Measurements from ENCODE around the gene PRKAR1B.

Gene PRKAR1B

GRCh38 chr7:566100-566499 lies 161.0 kb downstream of the PRKAR1B start:
- Histone ChIP-seq H3K9ac (ENCODE audit: low read length) (no peak overlapping the region), H3K36me3 (ENCODE audit: control insufficient read depth, insufficient read depth, low read length, severe bottlenecking) (no peaks in the 10 kb centered on the region), H3K9me3 (ENCODE audit: control insufficient read depth, low read length) (no peaks in the 10 kb centered on the region), H3K4me1 (ENCODE audit: control insufficient read depth, insufficient read depth, low read length) (peaks cover 4% of the 10 kb centered on the region), H3K27me3 (replicated peaks; ENCODE audit: control insufficient read depth, insufficient read depth, low read length) (no peaks in the 10 kb centered on the region), H3K4me3 (ENCODE audit: low read length) (no peak overlapping the region)
- no peak for DNase-seq (ENCODE audit: low read depth)

- no peak for DNase-seq (ENCODE audit: low read depth)
- no peaks in the 10 kb centered on the region for H3K27me3 ChIP-seq (replicated peaks; ENCODE audit: control insufficient read depth, insufficient read depth, low read length)
- no peaks in the 10 kb centered on the region for H3K9me3 ChIP-seq (ENCODE audit: control insufficient read depth, low read length)
- H3K4me3 ChIP-seq (ENCODE audit: low read length) = no peak overlapping the region
- H3K36me3 ChIP-seq (ENCODE audit: control insufficient read depth, insufficient read depth, low read length, severe bottlenecking) = no peaks in the 10 kb centered on the region
- H3K9ac ChIP-seq (ENCODE audit: low read length) = no peak overlapping the region
- peaks cover 4% of the 10 kb centered on the region for H3K4me1 ChIP-seq (ENCODE audit: control insufficient read depth, insufficient read depth, low read length)
Measured at GRCh38 chr7:564176-564865, 162.8 kb downstream of the PRKAR1B start.

GRCh38 chr7:563629-564170 lies 163.4 kb downstream of the PRKAR1B start:
- Histone ChIP-seq H3K4me3 (ENCODE audit: low read length) (no peak overlapping the region), H3K27me3 (replicated peaks; ENCODE audit: control insufficient read depth, insufficient read depth, low read length) (no peaks in the 10 kb centered on the region), H3K4me1 (ENCODE audit: control insufficient read depth, insufficient read depth, low read length) (peaks cover 4% of the 10 kb centered on the region), H3K9me3 (ENCODE audit: control insufficient read depth, low read length) (no peaks in the 10 kb centered on the region), H3K36me3 (ENCODE audit: control insufficient read depth, insufficient read depth, low read length, severe bottlenecking) (no peaks in the 10 kb centered on the region), H3K9ac (ENCODE audit: low read length) (no peak overlapping the region)
- DNase-seq (ENCODE audit: low read depth) = no peak

GRCh38 chr7:562789-563628 lies 164.1 kb downstream of the PRKAR1B start:
- no peak for DNase-seq (ENCODE audit: low read depth)
- no peaks in the 10 kb centered on the region for H3K36me3 ChIP-seq (ENCODE audit: control insufficient read depth, insufficient read depth, low read length, severe bottlenecking)
- H3K4me1 ChIP-seq (ENCODE audit: control insufficient read depth, insufficient read depth, low read length) = no peaks in the 10 kb centered on the region
- no peaks in the 10 kb centered on the region for H3K9me3 ChIP-seq (ENCODE audit: control insufficient read depth, low read length)
- no peak overlapping the region for H3K4me3 ChIP-seq (ENCODE audit: low read length)
- H3K9ac ChIP-seq (ENCODE audit: low read length) = no peak overlapping the region
- no peaks in the 10 kb centered on the region for H3K27me3 ChIP-seq (replicated peaks; ENCODE audit: control insufficient read depth, insufficient read depth, low read length)

- H3K36me3 ChIP-seq (ENCODE audit: control insufficient read depth, insufficient read depth, low read length, severe bottlenecking) = no peaks in the 10 kb centered on the region
- no peaks in the 10 kb centered on the region for H3K4me1 ChIP-seq (ENCODE audit: control insufficient read depth, insufficient read depth, low read length)
- H3K9me3 ChIP-seq (ENCODE audit: control insufficient read depth, low read length) = peaks cover under 1% of the 10 kb centered on the region
- H3K4me3 ChIP-seq (ENCODE audit: low read length) = no peak overlapping the region
- no peak overlapping the region for H3K9ac ChIP-seq (ENCODE audit: low read length)
- H3K27me3 ChIP-seq (replicated peaks; ENCODE audit: control insufficient read depth, insufficient read depth, low read length) = no peaks in the 10 kb centered on the region
- no peak for DNase-seq (ENCODE audit: low read depth)
Measured at GRCh38 chr7:562374-562675, 164.8 kb downstream of the PRKAR1B start.

- no peaks in the 10 kb centered on the region for H3K4me1 ChIP-seq (ENCODE audit: control insufficient read depth, insufficient read depth, low read length)
- H3K27me3 ChIP-seq (replicated peaks; ENCODE audit: control insufficient read depth, insufficient read depth, low read length) = peaks cover 3% of the 10 kb centered on the region
- H3K36me3 ChIP-seq (ENCODE audit: control insufficient read depth, insufficient read depth, low read length, severe bottlenecking) = no peaks in the 10 kb centered on the region
- H3K4me3 ChIP-seq (ENCODE audit: low read length) = no peak overlapping the region
- peaks cover 3% of the 10 kb centered on the region for H3K9me3 ChIP-seq (ENCODE audit: control insufficient read depth, low read length)
- DNase-seq (ENCODE audit: low read depth) = no peak
- H3K9ac ChIP-seq (ENCODE audit: low read length) = no peak overlapping the region
Measured at GRCh38 chr7:561631-562373, 165.3 kb downstream of the PRKAR1B start.

GRCh38 chr7:560966-561630 lies 166.0 kb downstream of the PRKAR1B start:
- H3K4me1 ChIP-seq (ENCODE audit: control insufficient read depth, insufficient read depth, low read length) = no peaks in the 10 kb centered on the region
- H3K4me3 ChIP-seq (ENCODE audit: low read length) = no peak overlapping the region
- peaks cover 3% of the 10 kb centered on the region for H3K9me3 ChIP-seq (ENCODE audit: control insufficient read depth, low read length)
- peaks cover 3% of the 10 kb centered on the region for H3K27me3 ChIP-seq (replicated peaks; ENCODE audit: control insufficient read depth, insufficient read depth, low read length)
- no peaks in the 10 kb centered on the region for H3K36me3 ChIP-seq (ENCODE audit: control insufficient read depth, insufficient read depth, low read length, severe bottlenecking)
- DNase-seq (ENCODE audit: low read depth) = no peak
- H3K9ac ChIP-seq (ENCODE audit: low read length) = no peak overlapping the region

GRCh38 chr7:559396-559705 lies 167.7 kb downstream of the PRKAR1B start:
- Histone ChIP-seq H3K9ac (ENCODE audit: low read length) (no peak overlapping the region), H3K27me3 (replicated peaks; ENCODE audit: control insufficient read depth, insufficient read depth, low read length) (peaks cover 14% of the 10 kb centered on the region), H3K4me3 (ENCODE audit: low read length) (no peak overlapping the region), H3K4me1 (ENCODE audit: control insufficient read depth, insufficient read depth, low read length) (no peaks in the 10 kb centered on the region), H3K36me3 (ENCODE audit: control insufficient read depth, insufficient read depth, low read length, severe bottlenecking) (no peaks in the 10 kb centered on the region), H3K9me3 (ENCODE audit: control insufficient read depth, low read length) (peaks cover 3% of the 10 kb centered on the region)
- no peak for DNase-seq (ENCODE audit: low read depth)

GRCh38 chr7:557558-557881 lies 169.6 kb downstream of the PRKAR1B start:
- H3K27me3 ChIP-seq (replicated peaks; ENCODE audit: control insufficient read depth, insufficient read depth, low read length) = peaks cover 14% of the 10 kb centered on the region
- no peaks in the 10 kb centered on the region for H3K36me3 ChIP-seq (ENCODE audit: control insufficient read depth, insufficient read depth, low read length, severe bottlenecking)
- peaks cover 3% of the 10 kb centered on the region for H3K9me3 ChIP-seq (ENCODE audit: control insufficient read depth, low read length)
- no peaks in the 10 kb centered on the region for H3K4me1 ChIP-seq (ENCODE audit: control insufficient read depth, insufficient read depth, low read length)
- no peak overlapping the region for H3K9ac ChIP-seq (ENCODE audit: low read length)
- no peak overlapping the region for H3K4me3 ChIP-seq (ENCODE audit: low read length)
- no peak for DNase-seq (ENCODE audit: low read depth)

- Histone ChIP-seq H3K4me1 (ENCODE audit: control insufficient read depth, insufficient read depth, low read length) (no peaks in the 10 kb centered on the region), H3K27me3 (replicated peaks; ENCODE audit: control insufficient read depth, insufficient read depth, low read length) (peaks cover 14% of the 10 kb centered on the region), H3K9me3 (ENCODE audit: control insufficient read depth, low read length) (peaks cover 3% of the 10 kb centered on the region), H3K4me3 (ENCODE audit: low read length) (no peak overlapping the region), H3K9ac (ENCODE audit: low read length) (no peak overlapping the region), H3K36me3 (ENCODE audit: control insufficient read depth, insufficient read depth, low read length, severe bottlenecking) (no peaks in the 10 kb centered on the region)
- DNase-seq (ENCODE audit: low read depth) = no peak
Measured at GRCh38 chr7:556837-557557, 170.1 kb downstream of the PRKAR1B start.

All from adipocyte (in vitro differentiated cells).